GM19025 (cell line): Measurements from ENCODE around the gene ATP6V1D.
"Not testable (repeated sequence)": the region's sequence is repeated elsewhere in the genome, so short reads cannot be mapped to it uniquely, and the experiment has no call there.

Experiments used
- ATAC-seq: cut with Tn5 transposase; IDR thresholded peaks from one replicate; pipeline ENCODE4 v1.9.1; 2021; ENCODE audit warnings: mild to moderate bottlenecking, low read depth, moderate library complexity; ENCODE audit not compliant: unreplicated experiment

Gene ATP6V1D

DNA sequence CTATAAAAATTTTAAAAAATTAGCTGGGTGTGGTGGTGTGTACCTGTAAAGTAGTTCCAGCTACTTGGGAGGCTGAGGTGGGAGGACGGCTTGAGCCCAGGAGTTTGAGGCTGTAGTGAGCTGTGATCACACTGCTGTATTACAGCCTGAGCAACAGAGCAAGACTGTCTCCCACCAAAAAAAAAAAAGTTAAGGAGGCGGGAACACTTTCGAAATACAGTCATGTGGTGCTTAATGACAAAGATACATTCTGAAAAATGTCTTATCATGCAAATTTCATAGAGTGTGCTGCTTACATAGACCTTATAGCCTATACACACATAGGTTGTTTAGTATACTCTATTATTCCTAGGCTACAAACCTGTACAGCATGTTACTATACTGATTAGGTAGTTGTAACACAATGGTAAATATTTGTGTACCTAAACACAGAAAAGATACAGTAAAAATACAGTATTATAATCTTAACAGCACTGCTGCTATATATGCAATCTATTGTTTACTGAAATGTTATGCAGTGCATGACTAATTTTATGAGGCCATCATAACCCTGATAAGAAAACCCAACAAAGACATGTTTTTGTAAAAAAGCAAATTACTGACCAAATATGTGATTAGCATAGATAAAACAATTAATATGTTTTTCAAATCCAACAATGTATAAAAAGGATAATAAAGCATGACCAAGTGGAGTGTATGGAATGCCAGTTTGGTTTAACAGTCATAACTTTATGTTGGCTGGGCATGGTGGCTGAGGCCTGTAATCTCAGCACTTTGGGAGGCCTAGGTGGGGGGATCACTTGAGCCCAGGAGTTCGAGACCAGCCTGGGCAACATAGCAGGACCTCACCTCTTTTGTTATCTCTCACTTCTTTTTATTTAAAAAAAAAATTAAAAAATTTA lies 11.9 kb upstream of the ATP6V1D start:
- ATAC-seq, result no peak

DNA sequence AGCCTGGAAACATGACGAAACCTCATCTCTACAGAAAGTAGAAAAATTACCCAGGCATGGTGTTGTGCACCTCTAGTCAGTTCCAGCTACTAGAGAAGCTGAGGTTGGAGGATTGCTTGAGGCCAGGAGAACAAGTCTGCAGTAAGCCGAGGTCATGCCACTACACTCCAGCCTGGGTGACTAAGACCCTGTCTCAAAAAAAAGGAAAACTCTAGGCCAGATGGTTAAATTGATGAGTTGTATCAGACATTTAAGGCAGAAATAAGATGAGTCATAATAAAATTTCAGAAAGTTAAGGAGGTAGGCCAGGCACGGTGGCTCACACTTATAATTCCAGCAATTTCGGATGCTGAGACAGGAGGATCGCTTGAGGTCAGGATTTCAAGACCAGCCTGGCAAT lies 11.2 kb upstream of the ATP6V1D start:
- no peak for ATAC-seq

DNA sequence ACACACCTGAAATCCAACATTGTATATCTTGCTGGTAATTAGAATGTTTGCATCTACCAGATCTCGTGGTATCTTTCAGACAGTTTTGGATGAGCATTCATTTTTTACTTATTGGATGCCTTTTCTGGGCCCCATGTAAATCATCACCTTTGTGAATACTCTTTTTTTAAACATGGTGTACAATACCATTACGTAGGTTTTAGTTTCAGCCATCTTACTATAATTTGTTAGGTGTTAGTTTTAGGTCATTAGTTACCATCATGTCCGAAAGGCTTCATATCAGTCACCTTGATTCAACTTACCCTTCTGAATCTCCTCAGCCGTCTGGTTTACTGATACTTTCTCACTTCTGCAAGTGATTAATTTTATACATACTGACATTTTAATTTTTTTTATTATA lies 5.9 kb upstream of the ATP6V1D start:
- no peak for ATAC-seq

DNA sequence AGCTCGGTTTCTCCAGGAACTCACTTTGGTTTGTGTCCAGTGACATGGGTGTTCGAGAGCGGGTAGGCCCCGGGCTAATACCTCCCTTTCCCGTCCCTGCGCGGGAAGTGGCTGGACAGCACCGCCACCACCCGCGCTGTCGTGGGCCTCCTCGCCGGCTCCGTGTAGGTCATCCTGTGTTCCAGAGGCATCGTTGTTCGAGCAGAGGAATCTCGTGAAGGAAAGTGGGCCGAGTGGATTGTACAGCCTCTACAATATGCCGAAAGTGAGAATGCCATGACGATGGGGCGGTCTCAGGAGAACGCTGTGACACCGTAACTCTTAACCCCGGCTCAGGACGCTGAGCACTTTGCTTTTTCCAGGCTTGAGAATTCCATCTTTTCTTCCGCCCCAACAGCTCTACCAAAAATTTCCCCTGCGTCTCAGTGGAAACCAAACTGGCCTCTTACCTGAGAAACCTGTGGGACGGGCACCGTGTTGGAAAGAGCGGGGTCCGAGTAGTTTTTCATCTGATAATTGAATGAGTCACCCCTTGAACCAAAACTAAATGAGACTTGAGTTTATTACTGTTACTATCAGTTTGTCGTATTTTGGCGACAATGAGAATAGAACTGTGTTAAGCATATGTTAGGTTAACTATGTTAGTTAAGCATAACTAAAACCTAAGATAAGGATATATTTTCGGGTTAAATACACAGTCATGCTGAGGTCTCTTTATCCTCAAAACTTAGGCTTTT lies 1.0 kb upstream of the ATP6V1D start:
- ATAC-seq, result peak; percentile 17

- ATAC-seq, result peak; percentile 3
Observed at GRCh38 chr14:67358924-67359774, 455 bp downstream of the ATP6V1D start.

DNA sequence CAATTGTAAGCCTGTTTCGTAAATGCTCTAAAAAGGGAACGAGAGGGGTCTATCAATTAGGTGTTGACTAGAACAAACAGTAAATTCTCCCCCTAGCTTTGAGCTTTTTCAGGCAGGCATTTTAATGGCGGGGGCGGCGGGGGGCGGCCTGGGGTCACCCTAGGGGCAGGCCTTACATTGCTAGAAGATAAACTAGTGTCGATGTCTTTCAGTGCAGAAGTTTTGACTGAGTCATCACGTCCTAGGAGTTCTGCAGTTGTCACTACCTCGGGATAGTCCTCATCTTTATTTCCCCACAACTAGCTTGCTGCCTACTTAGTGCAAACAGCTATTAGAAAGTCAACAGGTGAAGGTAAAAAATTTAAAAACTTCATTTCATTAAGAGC lies 1.6 kb downstream of the ATP6V1D start:
- no peak for ATAC-seq

DNA sequence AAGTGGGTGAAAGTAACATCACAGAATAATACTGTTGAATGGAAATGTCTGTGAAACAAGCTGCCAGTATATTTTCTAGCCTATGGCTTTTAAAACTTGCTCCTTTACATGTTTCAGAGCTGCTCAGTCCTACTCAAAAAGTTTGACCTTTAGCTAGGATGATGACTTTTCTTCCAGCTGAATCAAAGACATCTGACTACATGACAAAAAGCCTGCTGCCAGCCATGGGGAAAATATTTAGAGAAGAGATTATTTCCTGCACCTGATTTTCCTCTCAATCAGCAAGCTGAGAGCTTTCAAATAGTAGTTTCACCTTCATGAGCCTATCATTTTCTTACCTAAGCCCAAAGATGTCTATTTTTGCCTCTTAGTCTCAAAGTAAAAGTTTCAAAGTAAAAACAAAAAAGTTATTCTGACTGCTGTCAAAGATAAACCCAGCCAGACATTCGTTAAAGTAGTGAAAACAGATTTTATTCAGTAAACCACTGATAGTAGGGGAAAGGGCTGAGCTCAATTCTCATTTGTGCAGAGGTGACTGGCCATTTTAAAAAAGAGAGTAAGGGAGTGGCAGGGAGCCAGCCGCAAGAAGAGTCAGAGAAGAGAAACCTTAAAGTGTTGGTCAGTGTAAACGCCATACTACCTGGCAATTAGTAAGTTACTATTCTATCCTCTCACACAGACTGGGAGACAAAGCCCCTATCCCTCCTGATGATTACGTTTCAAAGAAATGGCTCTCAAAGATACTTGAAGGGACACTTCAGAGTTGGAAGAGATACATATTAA lies 2.2 kb downstream of the ATP6V1D start:
- ATAC-seq, result no peak

DNA sequence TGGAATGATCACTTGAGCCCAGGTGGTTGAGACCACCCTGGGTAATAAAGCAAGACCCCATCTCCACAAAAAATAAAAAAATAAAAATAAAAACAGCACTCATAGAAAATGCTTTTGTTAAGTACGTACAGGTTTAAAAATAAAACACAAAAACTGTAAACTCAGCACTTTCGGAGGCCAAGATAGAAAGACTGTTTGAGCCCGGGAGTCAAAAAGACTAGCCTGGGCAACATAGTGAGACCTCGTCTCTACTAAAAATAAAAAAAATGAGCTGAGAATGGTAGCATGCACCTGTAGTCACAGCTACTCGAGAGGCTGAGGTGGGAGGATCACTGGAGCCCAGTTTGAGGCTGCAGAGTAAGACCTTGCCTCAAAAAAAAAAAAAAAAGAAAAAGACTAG lies 7.5 kb downstream of the ATP6V1D start:
- ATAC-seq, result no peak

GRCh38 chr14:67345583-67345982 lies 14.0 kb downstream of the ATP6V1D start:
- ATAC-seq, result no peak

GRCh38 chr14:67343601-67344230 lies 15.9 kb downstream of the ATP6V1D start:
- ATAC-seq, result no peak

DNA sequence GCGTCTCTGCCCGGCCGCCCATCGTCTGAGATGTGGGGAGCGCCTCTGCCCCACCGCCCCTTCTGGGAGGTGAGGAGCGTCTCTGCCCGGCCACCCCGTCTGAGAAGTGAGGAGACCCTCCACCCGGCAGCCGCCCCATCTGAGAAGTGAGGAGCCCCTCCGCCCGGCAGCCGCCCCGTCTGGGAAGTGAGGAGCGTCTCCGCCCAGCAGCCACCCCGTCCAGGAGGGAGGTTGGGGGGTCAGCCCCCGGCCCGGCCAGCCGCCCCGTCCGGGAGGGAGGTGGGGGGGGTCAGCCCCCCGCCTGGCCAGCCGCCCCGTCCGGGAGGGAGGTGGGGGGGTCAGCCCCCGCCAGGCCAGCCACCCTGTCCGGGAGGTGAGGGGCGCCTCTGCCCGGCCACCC lies 18.4 kb downstream of the ATP6V1D start:
- ATAC-seq, result not testable (repeated sequence)

- ATAC-seq, result no peak
Observed at GRCh38 chr14:67335781-67336180, 23.8 kb downstream of the ATP6V1D start.

- ATAC-seq, result no peak
Observed at GRCh38 chr14:67332468-67332867, 27.1 kb downstream of the ATP6V1D start.

- no peak for ATAC-seq
Observed at GRCh38 chr14:67331368-67332125, 28.1 kb downstream of the ATP6V1D start.

GRCh38 chr14:67329666-67330065 lies 29.9 kb downstream of the ATP6V1D start:
- not testable (repeated sequence) for ATAC-seq

- no peak for ATAC-seq
Observed at GRCh38 chr14:67319142-67319541, 40.5 kb downstream of the ATP6V1D start.

GRCh38 chr14:67317822-67318221 lies 41.8 kb downstream of the ATP6V1D start:
- no peak for ATAC-seq

GRCh38 chr14:67313153-67313552 lies 46.5 kb downstream of the ATP6V1D start:
- no peak for ATAC-seq

DNA sequence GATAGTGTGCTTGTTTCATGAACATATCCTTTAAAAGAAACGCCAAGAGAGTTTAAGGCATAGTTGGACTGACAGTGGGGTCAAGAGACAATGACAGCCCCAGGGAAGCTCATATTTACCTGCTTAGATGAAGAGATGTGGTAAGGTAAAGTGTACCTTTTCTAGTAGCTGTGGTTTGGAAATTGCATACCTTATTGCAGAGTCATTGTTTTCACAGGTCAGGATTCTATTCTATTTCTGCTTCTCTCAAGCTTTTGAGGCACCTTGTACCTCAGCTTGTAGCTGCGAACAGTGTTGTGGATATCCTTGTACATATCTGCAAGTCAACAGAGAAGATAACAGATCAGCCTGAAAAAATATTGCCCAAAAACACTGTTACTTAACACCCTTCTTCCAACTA lies 47.7 kb downstream of the ATP6V1D start:
- ATAC-seq, result no peak
